Lung microvascular endothelial cell (primary cell): Measurements from ENCODE around the gene GRAMD1C. TPM values are rescaled to one million over a fixed set of nuclear protein-coding genes. Genes with fewer than 3 reads are reported as not detected.
"Not testable (repeated sequence)": the region's sequence is repeated elsewhere in the genome, so short reads cannot be mapped to it uniquely, and the experiment has no call there.

Source experiments
- DNase-seq, 2 donors: peaks; one replicate each; pipeline versions ENCODE4 v3.0.0 to v3.0.0-alpha.2; 2010; ENCODE audit warnings: low read depth in 2 of 2
- total RNA-seq: library from RNA; depleted of rRNA; stranded (reverse); fragments of >200 nt; gene quantifications from 2 replicates; pipeline ENCODE4 v1.2.1, GENCODE V29; 2014

GRAMD1C gene
- 19.2 and 25.6 TPM in 2 replicates for total RNA-seq

DNA sequence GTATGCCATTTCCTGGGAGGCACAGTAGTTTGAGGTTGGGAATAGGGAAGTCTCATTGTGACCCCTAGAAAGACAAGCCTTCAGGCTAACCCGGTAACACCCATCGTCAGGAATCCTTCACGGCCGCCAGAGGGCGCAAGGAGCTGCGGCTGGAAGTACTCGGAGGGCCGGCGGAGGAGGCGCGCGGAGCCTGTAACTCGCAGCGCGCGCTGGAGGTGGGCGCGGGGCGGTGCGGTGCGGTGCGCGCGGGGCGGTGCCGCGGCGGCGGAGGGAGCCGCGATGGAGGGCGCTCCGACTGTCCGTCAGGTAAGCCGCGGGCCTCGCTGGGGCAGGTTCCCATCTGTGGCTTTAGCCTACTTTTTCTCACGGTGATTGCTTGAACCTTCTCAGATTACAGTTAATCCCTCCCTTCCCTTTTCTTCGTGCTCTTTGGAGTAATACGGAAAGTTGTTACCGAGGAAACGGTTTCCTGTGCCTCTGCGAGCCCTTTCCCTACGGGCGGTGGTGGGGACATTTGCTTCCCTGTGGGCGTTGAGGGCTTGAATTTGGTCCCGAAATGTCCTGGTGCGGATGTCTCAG is at the start of gene GRAMD1C:
Gene GRAMD1C (plus strand): TSS at position 158 of the 579 bp plus-strand sequence. CDS start 122 bp downstream, at position 280.
- peak; percentile 94 to 96 for DNase-seq

DNA sequence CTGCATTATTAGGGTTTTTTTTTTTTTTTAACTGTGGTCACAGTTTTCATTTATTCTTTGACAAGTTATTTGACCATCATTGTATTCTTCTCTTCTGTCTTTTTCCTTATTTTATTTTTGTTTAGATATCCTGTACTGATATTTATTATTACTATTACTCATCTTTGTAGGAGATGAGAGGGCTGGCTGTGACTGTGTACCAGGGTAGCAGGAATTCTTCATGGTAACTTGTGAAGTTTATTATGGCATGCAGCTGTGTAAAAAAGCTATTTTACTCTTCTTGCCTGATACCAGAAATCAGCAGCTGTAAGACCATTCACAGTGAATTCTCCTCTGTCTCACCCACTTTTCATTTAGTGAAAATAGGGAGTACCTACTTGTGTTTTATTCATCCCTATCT is 47.2 kb upstream of the GRAMD1C start:
- no peak for DNase-seq

DNA sequence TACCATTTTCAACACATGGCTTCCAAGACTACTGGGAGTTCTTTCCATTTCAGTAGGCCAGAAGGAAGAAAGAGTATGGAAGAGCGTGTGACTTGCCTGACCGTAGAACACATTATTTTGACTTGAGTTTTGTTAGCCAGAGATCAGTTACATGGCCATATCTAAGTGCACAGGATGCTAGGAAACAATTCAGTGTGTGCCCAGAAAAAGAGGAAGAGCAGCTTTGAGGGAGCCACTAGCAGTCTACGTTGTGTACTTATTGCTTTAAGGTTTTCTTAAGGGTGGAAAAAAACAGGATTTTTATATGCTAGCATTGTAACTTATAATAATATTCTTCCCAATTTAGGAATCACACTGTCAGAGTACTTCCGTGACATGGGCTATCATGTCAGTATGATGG is 44.1 kb upstream of the GRAMD1C start:
- DNase-seq, result no peak

DNA sequence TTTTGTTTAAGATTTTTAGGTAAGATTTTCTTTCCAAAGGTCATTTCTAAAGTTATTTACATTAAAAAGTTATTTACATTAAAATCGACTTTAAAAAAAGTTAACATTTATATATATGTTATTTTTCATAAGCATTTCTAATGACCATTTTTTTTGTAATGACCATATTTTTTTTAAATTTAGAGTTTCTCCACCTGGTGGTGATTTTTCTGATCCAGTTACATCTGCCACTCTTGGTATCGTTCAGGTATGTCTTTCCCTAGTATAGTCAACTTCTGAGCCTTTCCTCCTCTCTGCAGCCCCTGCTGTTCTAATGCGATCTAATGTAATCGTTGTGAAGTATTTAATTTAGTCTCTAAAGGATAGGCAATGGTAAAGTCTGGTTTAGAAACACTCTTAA is 42.9 kb upstream of the GRAMD1C start:
- no peak for DNase-seq

DNA sequence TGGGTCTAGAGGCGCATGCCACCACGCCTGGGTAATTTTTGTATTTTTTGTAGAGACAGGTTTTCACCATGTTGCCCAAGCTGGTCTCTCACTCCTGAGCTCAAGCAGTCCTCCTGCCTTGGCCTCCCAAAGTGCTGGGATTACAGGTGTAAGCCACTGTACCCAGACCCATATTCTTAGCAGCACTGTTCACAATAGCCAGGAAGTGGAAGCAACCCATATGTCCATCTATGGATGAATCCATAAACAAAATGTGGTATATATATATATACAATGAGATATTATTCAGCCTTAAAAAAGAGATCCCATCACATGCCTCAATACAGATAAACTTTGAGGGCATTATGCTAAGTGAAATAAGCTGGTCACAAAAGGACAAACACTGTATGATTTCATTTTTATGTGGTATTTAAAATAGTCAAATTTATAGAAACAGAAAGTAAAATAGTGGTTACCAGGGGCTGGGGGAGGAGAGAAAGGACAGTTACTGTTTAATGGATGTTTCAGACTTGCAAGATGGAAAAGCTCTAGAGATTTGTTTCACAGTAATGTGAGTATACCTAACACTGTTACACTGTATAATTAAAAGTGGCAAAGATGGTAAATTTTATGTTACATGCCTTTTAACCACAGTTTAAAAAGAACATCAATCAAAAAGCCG is 35.7 kb upstream of the GRAMD1C start:
- DNase-seq, result peak in 1 of 2 donors; percentile 10

DNA sequence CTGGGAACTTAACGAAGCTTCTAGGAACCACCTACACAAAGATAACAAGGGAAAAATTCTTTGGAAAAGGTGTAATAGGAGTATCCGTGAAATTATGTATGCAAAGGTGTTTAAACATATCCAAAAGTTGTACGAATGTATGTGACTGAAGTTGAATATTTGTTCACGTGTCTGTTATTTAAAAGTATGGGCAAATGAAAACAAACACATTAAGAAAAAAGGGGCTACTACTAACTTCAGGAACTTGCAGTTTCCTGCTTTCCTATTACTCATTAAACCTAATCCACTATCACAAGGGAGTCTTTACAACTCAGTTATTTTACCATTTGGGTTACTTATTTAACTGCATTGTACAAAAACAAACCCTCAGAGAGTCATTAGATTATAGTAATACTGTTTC is 33.9 kb upstream of the GRAMD1C start:
- DNase-seq, result peak; percentile 50 to 62

DNA sequence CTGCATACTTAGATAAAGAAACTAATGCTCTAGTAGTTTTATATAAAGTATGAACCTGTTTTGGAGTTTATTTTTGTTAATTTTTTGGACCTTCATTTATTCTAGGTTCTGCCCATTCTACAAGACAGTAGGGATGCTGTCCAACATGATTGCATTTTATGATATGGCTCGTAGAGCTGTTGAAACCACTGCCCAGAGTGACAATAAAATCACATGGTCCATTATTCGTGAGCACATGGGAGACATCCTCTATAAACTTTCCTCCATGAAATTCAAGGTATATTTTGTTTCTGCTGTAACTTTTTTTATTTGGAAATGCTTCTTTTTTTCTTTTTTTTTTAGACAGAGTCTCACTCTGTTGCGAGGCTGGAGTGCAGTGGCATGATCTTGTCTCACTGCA is 33.3 kb upstream of the GRAMD1C start:
- DNase-seq, result no peak

DNA sequence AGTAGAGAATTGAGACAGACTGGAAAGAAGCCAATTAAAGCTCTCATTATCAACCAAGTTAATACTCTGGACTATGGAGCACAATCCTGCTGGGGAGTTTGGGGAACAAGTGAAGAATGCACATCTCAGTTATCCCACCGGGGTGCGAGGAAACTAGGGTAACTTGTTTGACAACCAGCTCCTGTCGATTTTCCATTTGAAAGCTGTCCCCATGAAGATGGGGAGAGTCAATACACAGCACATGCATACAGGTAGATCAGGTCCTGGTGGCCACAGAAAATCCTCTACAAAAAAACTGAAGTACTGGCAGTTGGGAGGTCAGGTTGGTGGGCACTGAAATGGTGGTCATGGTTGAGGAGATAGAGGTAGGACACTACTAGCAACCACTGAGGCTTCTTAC is 25.7 kb upstream of the GRAMD1C start:
- DNase-seq, result no peak

DNA sequence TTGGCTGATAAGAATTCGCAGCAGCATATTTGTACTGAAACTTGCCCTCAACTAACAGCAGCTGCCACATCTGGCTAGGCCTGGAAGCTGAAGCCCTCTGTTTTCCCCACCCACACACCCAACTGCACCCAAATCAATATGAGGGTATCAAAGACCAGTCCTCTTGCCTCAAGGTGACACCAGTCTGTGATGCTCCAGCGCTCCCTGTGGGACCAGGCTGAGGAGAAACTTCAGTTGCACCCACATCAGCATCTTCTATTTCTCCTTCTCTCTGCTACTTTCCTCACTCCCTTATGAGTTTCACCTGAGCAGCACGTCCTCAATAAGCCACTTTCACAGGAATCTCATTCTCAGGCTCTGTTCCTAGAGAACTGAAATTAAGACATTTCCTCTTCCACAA is 18.7 kb upstream of the GRAMD1C start:
- DNase-seq, result no peak

DNA sequence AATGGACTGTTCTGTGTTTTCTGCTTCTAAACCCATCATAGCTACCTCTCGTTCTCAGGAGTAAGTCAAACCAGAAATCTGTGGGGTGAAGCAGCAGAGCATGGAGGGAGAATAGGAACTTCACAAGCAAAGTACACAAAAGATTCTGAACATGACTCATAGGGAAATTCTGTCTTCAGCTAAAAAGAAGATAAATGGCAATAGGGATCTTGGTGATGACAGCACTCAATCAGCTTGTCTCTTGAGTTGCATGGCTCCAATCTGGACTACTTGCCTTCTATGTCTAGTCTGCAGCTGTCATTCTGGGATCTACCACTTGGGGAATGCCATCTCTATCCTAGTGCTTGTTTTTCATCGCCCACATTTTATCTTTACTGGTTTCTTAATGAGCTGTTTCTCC is 13.5 kb upstream of the GRAMD1C start:
- DNase-seq, result peak in 1 of 2 donors; percentile 50

DNA sequence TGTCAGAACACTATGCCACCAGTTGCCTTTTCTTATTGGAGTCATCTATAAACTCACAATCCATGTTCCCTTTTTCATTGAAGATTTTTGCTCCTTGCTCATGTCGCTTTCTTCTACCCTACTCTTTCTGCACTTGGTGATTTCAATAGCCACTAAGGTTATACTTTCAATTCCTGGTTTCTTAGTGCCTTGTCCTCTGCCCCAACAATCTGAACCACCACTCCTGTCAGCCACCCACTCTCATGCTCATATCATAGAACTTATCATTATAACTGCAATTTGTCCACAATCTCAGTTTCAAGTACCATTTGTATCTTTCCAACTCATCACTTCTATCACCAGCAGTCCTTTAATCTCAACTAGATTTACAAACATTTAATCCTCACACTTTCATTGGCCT is 10.0 kb upstream of the GRAMD1C start:
- DNase-seq, result no peak

DNA sequence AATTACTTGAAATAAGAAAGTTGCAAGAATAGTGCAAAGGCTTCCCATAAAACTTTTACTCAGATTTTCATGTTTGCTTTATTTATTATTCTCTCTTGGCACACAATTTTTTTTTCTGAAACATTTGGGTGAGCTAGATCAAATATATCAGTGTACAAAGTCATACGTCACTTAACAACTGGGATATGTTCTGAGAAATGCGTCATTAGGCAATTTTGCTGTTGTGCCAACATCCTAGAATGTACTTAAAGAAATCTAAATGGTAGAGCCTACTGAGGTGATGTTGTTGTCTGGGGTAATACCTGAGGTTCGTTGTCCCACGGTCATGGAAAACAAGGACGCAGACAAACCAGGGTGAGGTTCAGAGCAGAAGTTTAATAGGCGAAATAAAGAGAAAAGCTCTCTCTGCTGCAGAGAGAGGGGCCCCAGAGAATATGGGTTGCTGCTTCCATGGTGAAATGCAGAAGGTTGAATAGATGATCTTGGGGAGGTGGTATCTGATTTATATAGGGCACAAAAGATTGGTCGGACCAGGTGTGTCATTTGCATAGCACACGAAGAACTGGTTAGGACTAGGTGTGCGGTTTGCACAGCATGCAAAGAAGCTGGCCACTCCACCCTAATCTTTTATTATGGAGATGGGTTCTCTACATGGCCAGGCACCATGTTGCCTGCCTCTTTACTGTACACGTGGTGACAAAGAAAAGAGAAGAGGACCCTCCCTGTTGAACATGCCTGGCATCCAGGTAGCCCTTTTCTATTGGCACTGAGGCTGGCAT is 8.8 kb upstream of the GRAMD1C start:
- DNase-seq, result no peak

DNA sequence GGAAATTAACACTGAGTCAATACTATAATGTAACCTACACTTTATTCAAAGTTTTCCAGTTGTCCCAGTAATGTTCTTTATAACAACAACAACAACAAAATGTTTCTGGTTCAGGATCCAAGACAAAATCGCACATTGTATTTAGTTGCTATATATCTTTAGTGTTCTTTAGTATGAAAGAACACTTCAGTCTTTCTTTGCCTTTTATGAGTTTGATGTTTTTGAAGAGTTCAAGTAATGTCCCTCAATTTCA is 7.6 kb upstream of the GRAMD1C start:
- DNase-seq, result no peak

DNA sequence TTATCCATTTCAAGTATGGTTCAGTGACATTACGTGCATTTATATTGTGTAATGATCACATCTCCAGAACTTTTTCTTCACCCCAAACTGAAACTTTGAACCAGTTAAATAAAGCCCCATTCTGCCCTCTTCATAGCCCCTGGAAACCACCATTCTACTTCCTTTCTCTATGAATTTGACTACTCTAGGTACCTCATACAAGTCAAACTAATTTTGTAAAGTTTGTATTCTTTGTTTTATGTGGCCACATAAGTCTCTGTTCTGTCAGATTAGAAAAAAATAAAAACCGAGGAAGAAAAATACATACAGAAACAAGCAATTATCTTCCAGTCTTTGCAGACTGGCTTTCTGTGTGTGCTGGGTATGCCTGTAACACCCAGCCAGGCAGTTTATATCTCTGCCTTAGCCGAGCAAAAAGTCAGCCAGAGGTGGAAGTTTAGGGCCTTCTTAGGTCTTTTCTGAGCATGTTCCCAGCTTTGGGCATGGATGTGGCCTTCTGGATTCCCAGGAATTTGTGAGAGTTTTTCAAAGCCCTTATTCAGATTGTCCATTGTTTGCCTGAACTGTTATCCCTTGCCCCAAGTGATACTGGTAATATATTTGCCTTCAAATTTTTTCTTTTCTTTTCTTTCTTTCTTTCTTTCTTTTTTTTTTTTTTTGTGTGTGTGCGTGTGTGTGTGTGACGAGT is 6.0 kb upstream of the GRAMD1C start:
- DNase-seq, result no peak

DNA sequence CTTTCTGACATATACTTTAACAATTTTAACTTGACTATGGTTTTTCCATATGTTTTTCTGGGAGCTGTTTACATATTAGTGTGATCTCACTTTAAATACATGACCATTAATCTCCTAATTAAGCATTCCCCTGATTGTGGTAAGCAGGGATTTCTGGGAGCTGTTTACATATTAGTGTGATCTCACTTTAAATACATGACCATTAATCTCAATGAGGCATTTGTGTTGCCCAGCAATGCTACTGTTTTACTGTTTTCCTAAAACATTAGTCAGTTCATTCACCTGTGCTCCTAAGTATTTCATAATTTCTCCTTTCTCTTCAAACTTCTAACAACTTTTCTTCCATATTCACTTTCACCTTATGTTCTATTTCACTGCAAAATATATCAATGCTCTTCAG is 3.6 kb upstream of the GRAMD1C start:
- peak; percentile 35 for DNase-seq

DNA sequence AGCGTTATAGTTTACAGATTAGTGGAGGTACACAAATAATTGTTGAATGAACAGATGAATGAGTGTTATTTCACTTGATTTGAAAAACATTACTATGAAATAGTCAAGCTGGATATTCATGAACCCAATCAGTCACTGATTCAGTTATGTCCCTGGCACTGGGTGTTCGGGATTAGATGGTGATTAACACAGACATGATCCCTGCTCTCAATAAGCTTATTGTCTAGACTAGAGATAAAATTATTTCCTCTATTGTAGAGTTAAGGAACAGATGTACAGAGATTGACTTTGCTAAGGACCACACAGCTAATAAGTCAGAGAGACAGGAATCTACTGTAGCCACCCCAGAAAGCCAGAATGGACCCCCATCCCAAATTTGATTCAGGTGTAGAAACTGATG is 963 bp downstream of the GRAMD1C start:
- peak in 1 of 2 donors; percentile 3 for DNase-seq

DNA sequence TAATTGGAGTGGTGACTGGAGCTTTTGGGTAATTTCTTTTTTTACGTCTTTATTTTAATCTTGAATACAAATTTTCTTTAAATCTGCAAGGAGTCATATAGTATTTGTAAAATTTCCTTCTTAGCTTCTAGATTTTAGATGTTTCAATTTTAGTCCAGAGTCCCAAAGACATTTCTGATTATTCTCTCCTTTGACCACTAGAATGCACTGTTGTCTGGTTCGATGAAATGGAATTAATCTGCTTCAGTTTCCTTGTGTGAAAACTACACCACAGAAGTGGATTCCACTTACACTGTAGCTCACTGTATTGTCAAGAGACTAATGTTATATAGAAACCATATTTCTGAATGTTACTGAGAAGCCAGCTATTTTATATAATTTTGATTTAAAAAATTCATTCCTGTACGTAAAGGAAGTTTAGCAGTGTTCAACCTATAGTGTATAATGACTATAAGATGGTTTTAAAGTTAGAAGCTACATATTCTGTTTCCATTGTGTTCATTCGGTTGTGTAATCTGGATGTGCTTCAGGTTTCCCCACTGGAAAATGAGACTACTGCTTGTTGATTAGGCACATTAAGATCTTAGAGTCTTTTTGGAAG is 6.1 kb downstream of the GRAMD1C start:
- peak; percentile 43 to 66 for DNase-seq

DNA sequence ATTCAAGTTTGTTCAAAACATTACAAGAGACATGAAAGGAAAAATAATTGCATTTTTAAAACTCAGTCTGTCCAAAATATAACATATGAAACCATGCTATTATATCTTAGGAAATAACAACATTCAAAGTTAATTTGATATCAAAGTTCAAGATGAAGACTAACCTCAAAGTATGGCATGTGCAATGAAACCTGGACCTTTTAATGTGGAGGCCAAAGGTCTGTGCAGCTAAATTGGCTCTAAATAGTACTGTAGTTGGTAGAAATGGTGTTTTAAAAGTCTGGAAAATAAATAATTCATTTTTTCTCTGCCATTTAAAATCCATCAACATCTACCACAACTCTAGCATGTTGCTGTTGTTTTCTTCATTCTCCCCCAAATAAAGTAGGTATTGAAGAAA is 8.7 kb downstream of the GRAMD1C start:
- DNase-seq, result no peak

DNA sequence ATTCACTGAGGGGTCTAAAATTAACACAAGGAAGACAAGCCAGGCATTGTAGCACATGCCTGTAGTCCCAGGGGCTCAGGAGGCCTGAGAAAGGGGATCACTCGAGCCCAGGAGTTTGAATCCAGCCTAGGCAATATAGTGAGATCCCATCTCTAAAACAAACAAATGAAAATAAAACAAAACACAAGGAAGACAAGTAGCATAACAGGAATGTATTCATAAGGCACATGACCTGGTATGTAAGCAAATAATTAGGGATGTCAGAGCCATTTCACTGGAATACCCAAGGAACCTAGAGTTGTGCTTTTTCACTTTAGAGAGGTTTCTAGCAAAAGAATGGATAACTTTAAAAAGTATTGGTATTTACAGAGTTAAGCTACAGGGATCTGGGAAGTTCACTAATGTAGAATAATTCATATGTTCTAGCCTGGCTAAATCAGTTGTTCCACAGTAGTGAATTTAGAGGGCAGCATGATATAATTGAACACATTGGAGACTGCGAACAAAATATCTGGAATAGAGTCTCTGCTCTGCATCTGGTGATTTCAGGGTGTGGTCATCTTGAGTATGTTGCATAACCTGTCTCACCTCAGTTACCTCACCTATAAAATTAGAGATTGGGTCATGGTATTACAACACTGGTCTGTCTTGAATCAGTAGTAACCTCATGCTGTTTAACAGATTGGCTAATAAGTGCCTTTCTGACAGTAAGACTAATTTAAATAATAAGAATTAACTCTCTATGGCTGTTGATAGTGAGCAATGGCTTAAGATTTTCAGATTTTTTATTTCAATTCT is 9.3 kb downstream of the GRAMD1C start:
- no peak for DNase-seq

DNA sequence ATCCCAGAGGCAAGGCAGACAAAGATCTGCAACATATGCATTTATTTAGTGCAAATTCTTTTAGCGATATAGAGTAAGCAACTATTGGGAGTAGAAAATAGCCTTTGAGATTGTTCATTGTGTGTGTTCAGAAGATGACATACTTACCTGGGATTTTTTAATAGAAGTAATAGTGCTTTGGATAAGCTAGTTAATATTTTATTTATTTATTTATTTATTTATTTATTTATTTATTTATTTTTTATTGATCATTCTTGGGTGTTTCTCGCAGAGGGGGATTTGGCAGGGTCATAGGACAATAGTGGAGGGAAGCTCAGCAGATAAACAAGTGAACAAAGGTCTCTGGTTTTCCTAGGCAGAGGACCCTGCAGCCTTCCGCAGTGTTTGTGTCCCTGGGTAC is 10.5 kb downstream of the GRAMD1C start:
- DNase-seq, result not testable (repeated sequence)

DNA sequence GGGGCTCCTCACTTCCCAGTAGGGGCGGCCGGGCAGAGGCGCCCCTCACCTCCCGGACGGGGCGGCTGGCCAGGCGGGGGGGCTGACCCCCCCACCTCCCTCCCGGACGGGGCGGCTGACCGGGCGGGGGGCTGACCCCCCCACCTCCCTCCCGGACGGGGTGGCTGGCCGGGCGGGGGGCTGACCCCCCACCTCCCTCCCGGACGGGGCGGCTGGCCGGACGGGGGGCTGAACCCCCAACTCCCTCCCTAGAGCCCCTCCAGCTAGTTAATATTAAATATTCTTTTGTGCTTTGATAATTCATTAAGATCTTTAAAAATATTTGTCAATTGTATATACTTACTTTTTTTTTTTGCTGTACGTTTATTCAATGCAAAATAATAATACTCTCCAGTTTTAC is 11.3 kb downstream of the GRAMD1C start:
- not testable (repeated sequence) for DNase-seq
